Measurements from ENCODE around the gene PANX2.
"Not testable (repeated sequence)": the region's sequence is repeated elsewhere in the genome, so short reads cannot be mapped to it uniquely, and the experiment has no call there.

PANX2 gene, protein sequence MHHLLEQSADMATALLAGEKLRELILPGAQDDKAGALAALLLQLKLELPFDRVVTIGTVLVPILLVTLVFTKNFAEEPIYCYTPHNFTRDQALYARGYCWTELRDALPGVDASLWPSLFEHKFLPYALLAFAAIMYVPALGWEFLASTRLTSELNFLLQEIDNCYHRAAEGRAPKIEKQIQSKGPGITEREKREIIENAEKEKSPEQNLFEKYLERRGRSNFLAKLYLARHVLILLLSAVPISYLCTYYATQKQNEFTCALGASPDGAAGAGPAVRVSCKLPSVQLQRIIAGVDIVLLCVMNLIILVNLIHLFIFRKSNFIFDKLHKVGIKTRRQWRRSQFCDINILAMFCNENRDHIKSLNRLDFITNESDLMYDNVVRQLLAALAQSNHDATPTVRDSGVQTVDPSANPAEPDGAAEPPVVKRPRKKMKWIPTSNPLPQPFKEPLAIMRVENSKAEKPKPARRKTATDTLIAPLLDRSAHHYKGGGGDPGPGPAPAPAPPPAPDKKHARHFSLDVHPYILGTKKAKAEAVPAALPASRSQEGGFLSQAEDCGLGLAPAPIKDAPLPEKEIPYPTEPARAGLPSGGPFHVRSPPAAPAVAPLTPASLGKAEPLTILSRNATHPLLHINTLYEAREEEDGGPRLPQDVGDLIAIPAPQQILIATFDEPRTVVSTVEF

DNA sequence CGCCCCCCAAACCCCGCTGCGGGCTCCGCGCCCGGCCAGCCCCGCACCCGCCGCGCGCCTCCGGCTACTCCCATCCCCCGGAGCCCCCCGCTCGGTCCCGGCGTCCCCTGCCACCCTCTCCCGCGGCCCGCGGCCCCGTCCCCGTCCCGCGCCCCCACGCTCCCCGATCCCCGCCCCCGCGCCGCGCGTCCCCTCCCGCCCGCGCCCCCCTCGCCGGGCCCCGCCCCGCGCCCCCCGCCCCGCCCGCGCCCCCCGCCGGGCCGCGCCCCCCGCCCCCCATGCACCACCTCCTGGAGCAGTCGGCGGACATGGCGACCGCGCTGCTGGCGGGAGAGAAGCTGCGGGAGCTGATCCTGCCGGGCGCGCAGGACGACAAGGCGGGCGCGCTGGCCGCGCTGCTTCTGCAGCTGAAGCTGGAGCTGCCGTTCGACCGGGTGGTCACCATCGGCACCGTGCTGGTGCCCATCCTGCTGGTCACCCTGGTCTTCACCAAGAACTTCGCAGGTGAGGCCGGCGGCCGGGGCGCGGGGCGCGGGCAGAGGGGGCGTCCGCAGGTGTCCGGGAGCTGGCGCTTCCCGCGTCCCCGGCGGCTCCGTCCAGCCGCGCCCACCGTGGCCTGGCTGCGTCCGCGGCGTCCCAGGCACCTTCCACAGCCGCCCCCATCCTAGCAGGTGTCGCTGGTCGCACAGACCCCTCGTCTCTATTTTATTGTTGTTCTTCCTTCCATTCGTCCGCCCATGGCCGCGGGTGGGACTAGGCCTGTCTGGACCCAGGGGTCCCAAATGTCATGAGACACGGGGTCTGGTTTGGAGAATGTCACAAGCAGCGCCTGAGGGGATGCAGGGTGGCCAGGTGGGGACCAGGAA lies at the start of gene PANX2:
Gene PANX2, plus strand, starts transcription at position 279 of the 866 bp plus-strand sequence. Its CDS starts 0 bp downstream, at position 279.
- in situ Hi-C loops (cut with MboI; ENCODE audit: low sequenced_read_pairs), result no loop called here

DNA sequence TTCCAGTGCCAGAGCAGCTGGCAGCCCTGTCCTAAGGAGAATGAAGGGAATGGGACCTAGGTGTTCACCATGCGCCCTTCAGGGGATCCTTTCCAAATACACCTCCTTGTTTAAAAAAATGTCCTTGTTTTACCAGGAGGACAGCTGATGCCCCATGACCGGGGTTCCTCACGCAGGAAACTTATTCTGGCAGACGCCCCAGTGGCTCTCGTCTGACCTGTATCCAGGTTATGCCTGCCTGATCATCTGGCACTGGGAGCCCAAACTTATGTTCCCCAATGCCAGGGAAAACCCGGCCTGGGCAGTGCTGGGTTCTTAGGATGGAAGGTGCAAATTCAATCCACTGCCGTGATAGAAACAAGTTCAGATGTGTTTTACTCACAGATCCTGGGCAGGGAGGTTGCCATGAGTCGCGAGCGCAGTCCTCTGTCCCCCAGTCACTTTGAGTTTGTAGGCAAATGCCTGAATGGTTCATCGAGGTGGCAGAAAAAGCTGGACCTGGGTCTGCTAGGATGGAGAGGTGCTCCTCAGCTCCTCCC lies 49.3 kb upstream of the PANX2 start:
- in situ Hi-C loops (cut with MboI; ENCODE audit: low sequenced_read_pairs), result no loop called here

DNA sequence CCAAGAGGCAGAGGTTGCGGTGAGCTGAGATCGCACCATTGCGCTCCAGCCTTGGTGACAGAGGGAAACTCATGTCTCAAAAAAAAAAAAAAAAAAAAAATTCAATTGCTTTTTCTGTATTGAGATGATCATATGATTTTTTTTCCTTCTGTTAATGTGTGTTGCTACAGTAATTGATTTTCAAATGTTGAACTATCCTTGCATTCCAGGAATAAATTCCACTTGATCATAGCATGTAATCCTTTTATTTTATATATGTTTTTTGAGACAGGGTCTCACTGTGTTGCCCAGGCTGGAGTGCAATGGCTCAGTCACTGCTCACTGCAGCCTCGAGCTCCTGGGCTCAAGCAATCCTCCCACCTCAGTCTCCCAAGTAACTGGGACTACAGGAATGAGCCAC lies 47.4 kb upstream of the PANX2 start:
- in situ Hi-C loops (cut with MboI; ENCODE audit: low sequenced_read_pairs), result no loop called here

DNA sequence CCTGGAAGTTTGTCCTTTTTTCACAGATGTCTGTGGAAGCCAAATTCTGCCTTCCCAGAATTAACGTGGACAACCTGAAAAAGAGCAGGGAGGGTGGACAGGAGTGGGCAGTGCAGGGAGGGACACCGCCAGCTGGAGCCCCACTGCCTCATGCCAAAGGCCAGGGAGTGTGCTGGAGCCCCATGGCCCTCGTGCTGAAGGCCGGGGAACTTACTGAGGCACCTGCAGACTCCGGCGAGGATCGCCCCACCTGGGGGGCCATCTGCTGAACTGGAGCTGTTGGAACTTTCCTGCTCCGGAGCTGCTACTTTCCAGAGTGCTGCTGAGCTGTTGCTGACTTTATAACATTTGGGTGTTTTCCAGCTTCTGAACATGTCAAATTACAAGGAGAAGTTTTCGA lies 45.5 kb upstream of the PANX2 start:
- in situ Hi-C loops (cut with MboI; ENCODE audit: low sequenced_read_pairs), result no loop called here

DNA sequence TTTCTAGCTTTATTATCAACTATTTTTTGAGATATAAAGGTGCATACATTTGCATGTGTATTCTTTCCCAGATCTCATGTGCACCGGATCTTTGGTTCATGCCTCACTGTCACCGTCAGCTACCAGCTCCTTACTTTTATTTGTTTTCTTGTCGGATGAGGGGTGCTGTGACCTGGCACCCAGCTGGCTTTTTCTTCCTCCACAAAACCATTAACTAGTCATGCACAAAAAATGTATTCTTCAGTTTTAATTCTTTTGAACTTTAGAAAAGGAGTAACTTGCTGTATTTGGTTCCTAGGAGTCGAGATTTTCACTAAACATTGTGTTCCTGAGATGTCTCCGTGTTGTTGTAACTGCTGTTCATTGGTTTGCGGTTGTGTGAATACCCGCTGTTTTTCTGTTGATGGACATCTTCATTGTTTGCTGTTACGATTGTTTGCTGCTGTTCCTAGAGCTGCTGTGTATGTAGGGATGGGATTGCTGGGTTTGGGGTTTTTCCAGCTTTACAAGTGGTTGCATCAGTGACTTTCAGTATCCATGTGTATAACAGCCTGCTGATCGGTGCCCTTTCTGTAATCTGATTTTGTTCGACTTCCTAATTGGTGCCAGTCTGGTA lies 41.3 kb upstream of the PANX2 start:
- in situ Hi-C loops (cut with MboI; ENCODE audit: low sequenced_read_pairs), result no loop called here

DNA sequence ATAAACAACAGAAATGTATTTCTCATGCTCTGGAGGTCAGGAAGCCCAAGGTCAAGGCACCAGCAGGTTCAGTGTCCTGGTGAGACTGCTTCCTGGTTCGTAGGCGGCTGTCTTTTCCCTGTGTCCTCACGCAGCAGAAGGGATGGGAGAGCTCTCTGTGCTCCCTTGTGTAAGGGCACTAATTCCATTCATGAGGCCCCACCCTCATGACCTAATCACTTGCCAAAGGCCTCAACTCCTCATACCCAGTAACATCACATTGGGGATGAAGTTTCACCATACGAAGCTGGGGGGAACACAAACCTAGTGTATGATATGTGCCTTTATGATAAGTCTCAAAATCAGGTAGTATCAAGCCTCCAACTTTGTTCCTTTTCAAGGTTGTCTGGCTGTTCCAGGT lies 38.6 kb upstream of the PANX2 start:
- in situ Hi-C loops (cut with MboI; ENCODE audit: low sequenced_read_pairs), result no loop called here

DNA sequence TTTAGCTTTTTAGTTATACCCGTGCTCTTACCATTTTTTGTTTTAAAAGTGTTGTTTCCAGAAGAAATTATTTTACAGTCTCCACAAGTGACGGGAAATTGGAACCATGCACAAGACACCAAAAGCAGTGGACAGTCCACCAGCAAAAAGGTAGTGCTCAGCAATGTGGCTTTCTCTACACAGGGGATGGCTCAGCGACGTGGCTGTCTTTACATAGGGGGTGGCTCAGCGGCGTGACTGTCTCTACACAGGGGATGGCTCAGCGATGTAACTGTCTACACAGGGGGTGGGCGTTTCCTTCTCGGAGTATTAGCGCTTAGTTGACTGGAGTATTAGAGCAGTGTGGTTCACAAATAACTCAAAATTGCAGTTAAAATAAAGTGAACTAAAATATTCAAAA lies 36.0 kb upstream of the PANX2 start:
- in situ Hi-C loops (cut with MboI; ENCODE audit: low sequenced_read_pairs), result no loop called here

DNA sequence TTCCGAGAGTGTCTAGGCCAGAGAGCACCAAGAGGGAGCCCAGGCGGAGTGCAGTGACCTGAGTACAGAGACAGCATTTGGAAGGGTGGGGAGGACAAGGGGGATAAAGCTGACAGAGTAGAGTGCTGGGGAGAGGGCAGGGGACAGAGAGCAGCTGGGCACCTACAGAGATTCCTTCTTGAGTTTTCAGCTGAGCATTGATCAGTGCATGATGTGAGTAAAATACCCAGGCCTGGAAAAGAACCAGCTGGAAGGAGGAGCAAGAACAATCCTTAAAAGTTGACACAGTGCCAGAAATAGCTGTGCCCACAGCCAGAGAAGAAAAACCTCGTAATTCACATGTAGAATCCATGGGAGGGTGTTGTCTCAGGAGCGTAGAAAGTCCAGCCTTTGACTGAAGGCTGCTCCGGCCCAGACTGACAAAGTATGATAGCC lies 33.9 kb upstream of the PANX2 start:
- in situ Hi-C loops (cut with MboI; ENCODE audit: low sequenced_read_pairs), result no loop called here

DNA sequence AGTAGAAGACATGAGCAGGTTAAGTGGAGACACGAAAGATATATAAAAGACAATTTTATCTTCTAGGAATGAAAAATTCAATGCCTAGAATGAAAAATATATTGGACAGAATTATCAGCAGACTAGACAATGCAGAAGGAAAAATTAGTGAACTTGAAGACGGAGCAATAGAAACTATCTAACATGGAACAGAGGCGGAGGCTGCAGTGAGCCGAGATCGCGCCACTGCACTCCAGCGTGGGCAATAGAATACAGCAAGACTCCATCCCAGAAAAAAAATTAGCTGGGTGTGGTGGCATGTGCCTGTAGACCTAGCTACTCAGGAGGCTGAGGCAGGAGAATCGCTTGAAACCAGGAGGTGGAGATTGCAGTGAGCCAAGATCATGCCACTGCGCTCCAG lies 33.3 kb upstream of the PANX2 start:
- in situ Hi-C loops (cut with MboI; ENCODE audit: low sequenced_read_pairs), result not testable (repeated sequence)

DNA sequence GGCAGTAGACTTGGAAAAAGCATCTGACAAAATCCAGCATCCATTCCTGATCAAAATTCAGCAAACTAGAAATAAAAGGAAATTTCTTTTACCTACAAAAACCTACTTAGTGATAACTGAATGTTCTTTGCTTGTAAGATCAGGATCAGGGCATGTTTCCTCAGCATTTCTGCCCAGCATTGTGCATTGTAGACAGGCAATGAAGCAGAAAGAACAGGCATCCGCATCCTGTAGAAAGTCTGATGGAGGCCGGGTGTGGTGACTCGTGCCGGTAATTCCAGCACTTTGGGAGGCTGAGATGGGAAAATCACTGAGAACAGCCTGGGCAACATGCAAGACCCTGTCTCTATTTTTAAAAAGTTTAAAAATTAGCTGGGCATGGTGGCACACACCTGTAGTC lies 32.5 kb upstream of the PANX2 start:
- in situ Hi-C loops (cut with MboI; ENCODE audit: low sequenced_read_pairs), result no loop called here

DNA sequence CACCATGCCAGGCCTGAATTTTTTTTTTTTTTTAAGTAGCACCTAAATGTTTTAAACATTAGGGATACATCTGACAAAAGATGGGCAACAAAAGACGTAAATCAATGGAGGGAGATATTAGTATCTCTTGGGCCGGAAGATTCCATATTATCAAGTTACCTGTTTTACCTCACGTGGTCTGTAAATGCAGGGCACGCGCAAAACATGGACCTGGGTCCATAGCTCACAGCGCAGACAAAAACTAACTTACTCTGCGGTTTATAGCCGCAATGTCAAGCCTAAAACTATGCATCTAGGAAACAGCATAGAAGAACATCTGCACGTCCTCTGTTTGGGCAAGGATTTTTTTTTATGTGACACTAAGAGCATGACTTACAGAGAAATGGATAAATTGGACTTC lies 31.5 kb upstream of the PANX2 start:
- in situ Hi-C loops (cut with MboI; ENCODE audit: low sequenced_read_pairs), result no loop called here

DNA sequence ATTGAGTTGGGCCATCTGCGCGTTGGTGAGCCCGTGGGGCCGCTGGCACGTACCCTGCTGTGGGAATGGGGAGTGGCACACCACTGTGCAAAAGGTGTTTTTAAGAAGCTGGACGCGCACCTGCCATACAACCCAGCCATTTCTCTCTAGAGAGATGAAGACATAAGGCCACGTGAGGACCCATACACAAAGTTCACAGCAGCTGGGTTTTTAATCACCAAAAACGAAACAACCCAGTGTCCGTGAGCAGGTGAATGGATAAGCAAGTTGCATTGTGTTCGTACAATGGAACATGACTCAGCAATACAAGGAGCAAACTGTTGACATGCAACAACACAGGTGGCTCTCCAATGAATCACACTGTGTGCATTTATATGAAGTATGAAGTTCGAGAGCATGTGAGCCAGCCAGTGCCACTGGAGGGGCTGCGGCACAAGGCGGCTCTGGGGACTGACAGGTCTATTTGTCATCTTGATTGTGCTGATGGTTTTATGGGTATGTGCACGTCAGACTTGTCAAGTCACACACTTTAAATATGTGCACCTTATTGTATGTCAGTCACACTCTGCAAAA lies 30.6 kb upstream of the PANX2 start:
- in situ Hi-C loops (cut with MboI; ENCODE audit: low sequenced_read_pairs), result no loop called here

DNA sequence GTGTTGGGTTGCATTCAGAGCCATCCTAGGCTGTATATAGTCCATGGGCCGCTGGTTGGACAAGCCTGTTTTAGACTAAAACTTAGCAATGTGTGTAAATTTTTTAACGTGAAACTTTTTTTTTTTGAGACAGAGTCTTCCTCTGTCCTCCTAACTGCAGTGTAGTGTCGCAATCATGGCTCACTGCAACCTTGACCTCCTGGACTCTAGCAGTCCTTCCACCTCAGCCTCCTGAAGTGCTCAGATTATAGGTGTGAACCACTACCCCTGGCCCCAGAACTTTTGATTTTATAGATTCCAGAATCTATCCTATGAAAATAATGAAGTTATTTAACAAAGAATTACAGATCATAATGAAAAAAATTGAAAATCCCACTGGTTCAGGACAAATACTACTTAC lies 29.9 kb upstream of the PANX2 start:
- in situ Hi-C loops (cut with MboI; ENCODE audit: low sequenced_read_pairs), result no loop called here

DNA sequence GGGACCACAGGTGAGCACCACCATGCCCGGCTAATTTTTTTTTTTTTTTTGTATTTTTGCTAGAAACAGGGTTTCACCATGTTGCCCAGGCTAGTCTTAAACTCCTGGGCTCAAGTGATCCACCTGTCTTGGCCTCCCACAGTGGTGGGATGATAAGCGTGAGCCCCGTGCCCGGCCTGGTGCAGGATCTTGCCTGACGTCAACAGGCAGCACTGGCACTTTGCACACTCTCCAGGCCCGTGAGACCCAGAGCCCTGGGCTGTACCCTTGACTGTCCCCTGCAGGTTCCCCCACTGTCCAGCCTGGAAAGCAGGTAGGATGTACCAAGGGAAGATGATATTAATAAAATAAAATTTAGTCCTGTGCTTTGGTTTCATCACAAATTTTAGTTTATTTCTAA lies 29.1 kb upstream of the PANX2 start:
- in situ Hi-C loops (cut with MboI; ENCODE audit: low sequenced_read_pairs), result no loop called here

DNA sequence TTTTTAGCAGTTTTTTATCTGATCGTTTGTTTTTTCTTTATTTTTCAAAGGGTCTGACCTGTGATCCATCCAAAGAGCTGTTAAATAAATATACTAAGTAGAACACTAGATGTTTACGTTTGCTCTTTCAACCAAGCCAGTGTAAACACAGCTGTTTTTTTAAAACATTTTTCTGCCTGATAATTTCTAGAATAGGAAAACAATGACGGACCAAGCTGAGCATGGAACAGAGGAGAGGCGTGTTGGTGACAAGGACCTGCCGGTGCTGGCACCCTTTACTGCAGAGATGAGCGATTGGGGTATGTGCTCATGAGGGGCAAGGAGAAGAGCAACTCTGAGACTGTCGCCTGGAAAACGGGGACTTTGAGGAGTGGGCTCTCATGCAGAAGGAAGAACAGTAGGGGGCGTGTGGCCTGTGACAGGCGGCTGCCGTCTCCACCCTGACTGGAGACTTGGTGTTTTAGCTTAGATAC lies 28.6 kb upstream of the PANX2 start:
- in situ Hi-C loops (cut with MboI; ENCODE audit: low sequenced_read_pairs), result no loop called here

DNA sequence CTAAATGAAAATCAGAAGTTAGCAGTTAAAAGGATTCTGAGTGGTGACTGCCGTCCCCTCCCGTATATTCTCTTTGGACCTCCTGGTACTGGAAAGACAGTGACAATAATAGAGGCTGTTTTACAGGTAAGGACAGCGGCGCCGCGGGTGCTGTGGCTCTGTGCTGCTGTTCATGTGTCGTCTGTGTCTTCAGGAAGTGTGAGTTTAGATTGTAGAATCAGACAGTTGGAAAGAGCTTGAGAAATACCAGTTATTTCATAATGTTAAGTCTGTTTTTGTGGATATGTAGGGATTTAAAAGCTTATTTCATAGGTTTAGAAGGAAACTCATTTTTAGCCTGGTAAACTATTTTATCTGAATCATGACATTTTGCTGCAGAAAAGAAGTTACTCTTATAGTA lies 27.4 kb upstream of the PANX2 start:
- in situ Hi-C loops (cut with MboI; ENCODE audit: low sequenced_read_pairs), result no loop called here

DNA sequence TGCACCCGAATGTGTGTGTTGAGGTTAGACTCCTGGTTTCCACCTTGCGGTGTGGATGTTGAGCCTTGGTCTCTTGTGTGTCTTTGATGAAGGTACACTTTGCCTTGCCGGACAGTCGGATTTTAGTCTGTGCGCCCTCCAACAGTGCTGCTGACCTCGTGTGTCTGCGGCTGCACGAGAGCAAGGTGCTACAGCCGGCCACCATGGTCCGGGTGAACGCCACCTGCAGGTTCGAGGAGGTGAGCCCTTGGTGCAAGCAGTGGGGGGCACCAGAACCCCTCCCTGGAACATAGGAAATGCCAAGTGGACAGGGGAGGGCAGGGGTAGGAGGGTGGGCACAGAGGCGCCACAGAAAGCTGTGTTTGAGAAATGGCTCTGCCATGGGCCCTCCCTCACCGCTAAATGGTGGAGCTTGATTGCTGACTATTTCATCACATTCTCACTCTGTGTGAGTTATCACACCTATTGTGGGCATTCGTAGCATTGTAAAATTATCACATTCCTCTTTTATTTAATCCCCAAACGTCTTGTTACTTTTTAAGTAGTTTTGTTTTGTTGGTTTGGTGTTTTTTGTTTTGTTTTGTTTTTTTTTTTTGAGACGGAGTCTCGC lies 26.4 kb upstream of the PANX2 start:
- in situ Hi-C loops (cut with MboI; ENCODE audit: low sequenced_read_pairs), result no loop called here

DNA sequence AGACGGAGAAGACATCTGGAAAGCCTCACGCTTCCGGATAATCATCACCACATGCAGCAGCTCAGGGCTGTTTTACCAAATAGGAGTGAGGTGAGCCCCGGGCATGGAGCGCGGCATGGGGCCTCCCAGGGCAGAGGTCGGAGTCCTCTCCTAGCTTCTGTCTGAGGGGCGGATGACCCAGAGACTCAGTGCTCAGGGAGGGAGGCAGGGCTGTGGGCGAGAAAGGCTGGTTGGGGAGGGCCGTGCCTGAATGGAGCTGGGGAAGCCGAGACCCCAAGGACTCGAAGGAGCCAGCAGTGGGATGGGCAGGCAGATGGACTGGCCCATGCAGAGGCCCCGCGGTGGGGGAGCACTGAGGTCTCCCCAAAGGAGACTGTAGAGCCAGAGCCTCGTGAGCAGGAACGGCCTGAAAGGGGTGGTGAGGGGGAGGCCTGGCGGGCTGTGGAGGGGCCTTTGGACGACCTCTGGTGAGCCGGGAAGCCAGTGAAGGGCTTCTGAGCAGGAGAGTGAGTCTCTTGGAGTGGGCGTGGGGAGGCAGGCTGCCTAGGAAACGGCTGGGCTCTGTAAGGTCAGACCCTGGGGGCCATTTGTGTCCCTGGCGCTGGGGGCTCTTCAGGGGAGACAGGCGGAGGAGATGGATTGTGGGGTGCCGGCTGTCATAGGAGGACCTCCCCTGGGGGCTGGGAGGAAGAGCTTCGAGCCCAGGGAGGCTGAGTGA lies 24.7 kb upstream of the PANX2 start:
- in situ Hi-C loops (cut with MboI; ENCODE audit: low sequenced_read_pairs), result no loop called here

All from hTERT RPE-1 (cell line).